ENCODE results near the gene CDK17. TPM values are rescaled to one million over a fixed set of nuclear protein-coding genes. Genes with fewer than 3 reads are reported as not detected.

The CDK17 gene
- total and polyA plus RNA-seq, 9 of the 15 experiments (the other 6 are each of a cell fraction or from before 2014, with no cell fraction given), result 4.8 to 39.3 (median 21.6) TPM

- Histone ChIP-seq H3K4me2 (ENCODE audit: insufficient read depth, low read length) (no peak overlapping the region), H4K20me1 (replicated peaks; ENCODE audit: control insufficient read depth, insufficient read depth, low read length) (no peaks in the 10 kb centered on the region), H3K36me3 (ENCODE audit: control insufficient read depth, insufficient read depth, low read length) (peaks cover 30% of the 10 kb centered on the region; the same call in 2 of the 3 replicates), H3K9me3 (replicated peaks; ENCODE audit: control insufficient read depth, insufficient read depth, low read depth, low read length) (peaks cover 5% of the 10 kb centered on the region; the same call in 1 of the 2 replicates), H3K4me1 (replicated peaks in 1 of 2; ENCODE audit: control insufficient read depth in 2 of 2, insufficient read depth in 2 of 2, low read length in 2 of 2) (peaks cover 0 to 6% of the 10 kb centered on the region in 2 experiments; a peak in 2 of 5 replicates), H3K9me1 (ENCODE audit: control insufficient read depth, insufficient read depth, low read length) (no peaks in the 10 kb centered on the region), H3K27ac (ENCODE audit: extremely low read depth, low read depth, low read length) (no peak overlapping the region), H3K4me3 (no peak overlapping the region), H3K9ac (ENCODE audit: insufficient read depth in 1 of 2, low read depth in 2 of 2, low read length in 2 of 2) (no peak overlapping the region), H3K79me2 (ENCODE audit: control insufficient read depth, insufficient read depth, low read length) (peaks cover 16% of the 10 kb centered on the region), H3K27me3 (ENCODE audit: control insufficient read depth in 2 of 2, insufficient read depth in 2 of 2, low read length in 2 of 2) (no peaks in the 10 kb centered on the region), H2AFZ (ENCODE audit: low read depth, low read length) (no peak overlapping the region)
- FAIRE-seq, result no peak
- CTCF ChIA-PET (ENCODE audit: low intra/inter-chr PET ratio), result no interaction called here
- DNase-seq (ENCODE audit: extremely low read depth in 1 of 4, low spot score in 3 of 4), result no peak
- no TSS peak for BruUV-seq (replicated peaks)
- 78% methylated on average over 3 of the region's 3 CpGs for WGBS (ENCODE audit: insufficient coverage, low coverage, missing lambda C conversion rate)
- intact Hi-C loops (cut with micrococcal nuclease) (no loop called here), in situ Hi-C loops (cut with MboI) (no loop called here)
- ATAC-seq, result no peak
- POLR2A ChIA-PET, result no interaction called here
- no peak for TF ChIP-seq SMAD4 (CRISPR knock-in tag; conservative IDR thresholded peaks at IDR 0.05)
- no peak for TF ChIP-seq SAFB2 (IDR thresholded peaks at IDR 0.05; ENCODE audit: borderline replicate concordance, low read depth, low read length, severe bottlenecking)
- no peak for TF ChIP-seq CBX8 (IDR thresholded peaks at IDR 0.05; ENCODE audit: borderline replicate concordance, extremely low read depth, low read depth, low read length, poor library complexity, severe bottlenecking)
- TF ChIP-seq NCOA4 (IDR thresholded peaks at IDR 0.05; ENCODE audit: partially characterized antibody), result no peak
- TF ChIP-seq E2F6 (IDR thresholded peaks at IDR 0.05; ENCODE audit: borderline replicate concordance in 1 of 2, extremely low read depth in 1 of 2, insufficient read depth in 1 of 2, insufficient read length in 1 of 2, low read depth in 1 of 2, low read length in 1 of 2, poor library complexity in 1 of 2, severe bottlenecking in 1 of 2), result no peak
- TF ChIP-seq PKNOX1 (IDR thresholded peaks at IDR 0.05), result no peak
Measured at GRCh38 chr12:96323906-96324305, 76.3 kb downstream of the CDK17 start.

Measured in K562 (cell line).